Measurements from ENCODE around the gene AKAP13. TPM values are rescaled to one million over a fixed set of nuclear protein-coding genes. Genes with fewer than 3 reads are reported as not detected.

Gene AKAP13
- polyA plus RNA-seq, 1 experiment = 13.6 TPM

GRCh38 chr15:85493260-85493659, 112.9 kb downstream of the AKAP13 start:
- no peak for TF ChIP-seq CTCF (IDR thresholded peaks at IDR 0.05; ENCODE audit: insufficient read depth, low read depth, low read length)
- H3K27me3 ChIP-seq (ENCODE audit: control insufficient read depth, insufficient read depth, low read length) = no peaks in the 10 kb centered on the region
- no peaks in the 10 kb centered on the region for H3K36me3 ChIP-seq (ENCODE audit: control insufficient read depth, insufficient read depth, low read length)
- H3K4me3 ChIP-seq (ENCODE audit: low read depth, low read length) = no peak overlapping the region
- no peak for DNase-seq (ENCODE audit: low read depth)
- ChIA-PET CTCF (interaction anchor here (1.7 to 2.8 kb wide), 2 partner anchors 10 to 12 kb away, joined by 5 to 18 read pairs; no protein-coding TSS in a partner anchor), POLR2A (no interaction called here)

DNA sequence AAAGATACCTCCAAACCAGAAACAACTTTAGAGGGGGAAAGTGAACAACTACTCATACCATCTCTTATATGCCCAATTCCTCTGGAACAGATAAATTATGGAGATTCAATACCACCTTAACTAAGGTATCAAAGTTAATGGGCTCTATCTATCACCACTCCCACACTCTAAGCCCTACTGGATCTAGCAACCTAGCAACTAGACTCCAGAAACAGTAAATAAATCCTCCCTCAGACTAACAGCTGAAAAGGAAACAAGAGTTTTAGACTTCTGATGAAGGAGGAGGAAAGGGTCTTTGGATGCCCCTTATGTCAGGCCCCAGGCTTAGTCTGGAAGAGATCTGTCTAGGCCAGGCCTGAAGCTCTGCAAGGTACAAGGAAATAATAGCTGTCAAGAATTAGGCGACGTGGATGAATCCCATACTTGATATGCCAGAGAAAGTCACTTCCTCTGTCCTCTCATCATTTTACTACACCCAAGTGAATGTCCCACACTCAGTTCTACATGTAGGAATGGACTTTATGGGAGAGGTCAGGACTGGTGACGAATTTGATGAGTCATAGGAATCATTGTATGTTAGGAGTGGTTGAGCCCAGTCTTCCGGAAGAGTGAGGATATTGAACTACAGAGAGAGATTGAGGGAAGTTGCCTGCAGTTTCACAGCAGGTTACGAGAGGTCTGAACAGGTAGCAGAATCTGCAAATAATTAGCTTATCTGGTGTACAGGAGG, 113.8 kb downstream of the AKAP13 start:
- CTCF ChIA-PET = interaction anchor here (0.6 to 2.8 kb wide), 3 partner anchors 11 to 159 kb away, joined by 3 to 18 read pairs (median 5); no protein-coding TSS in a partner anchor
- POLR2A ChIA-PET = no interaction called here
- DNase-seq (ENCODE audit: low read depth) = peak; percentile 48
- no peaks in the 10 kb centered on the region for H3K36me3 ChIP-seq (ENCODE audit: control insufficient read depth, insufficient read depth, low read length)
- no peaks in the 10 kb centered on the region for H3K27me3 ChIP-seq (ENCODE audit: control insufficient read depth, insufficient read depth, low read length)
- no peak for TF ChIP-seq CTCF (IDR thresholded peaks at IDR 0.05; ENCODE audit: insufficient read depth, low read depth, low read length)
- H3K4me3 ChIP-seq (ENCODE audit: low read depth, low read length) = no peak overlapping the region

GRCh38 chr15:85495096-85495495, 114.7 kb downstream of the AKAP13 start:
- Histone ChIP-seq H3K4me3 (ENCODE audit: low read depth, low read length) (no peak overlapping the region), H3K27me3 (ENCODE audit: control insufficient read depth, insufficient read depth, low read length) (no peaks in the 10 kb centered on the region), H3K36me3 (ENCODE audit: control insufficient read depth, insufficient read depth, low read length) (no peaks in the 10 kb centered on the region)
- TF ChIP-seq CTCF (IDR thresholded peaks at IDR 0.05; ENCODE audit: insufficient read depth, low read depth, low read length) = no peak
- POLR2A ChIA-PET = no interaction called here
- no peak for DNase-seq (ENCODE audit: low read depth)
- CTCF ChIA-PET = interaction anchor here (2.8 kb wide), 1 partner anchor 10 kb away, joined by 18 read pairs; no protein-coding TSS in a partner anchor

- no peaks in the 10 kb centered on the region for H3K27me3 ChIP-seq (ENCODE audit: control insufficient read depth, insufficient read depth, low read length)
- no peak for DNase-seq (ENCODE audit: low read depth)
- ChIA-PET CTCF (interaction anchor here (2.8 kb wide), 1 partner anchor 9 kb away, joined by 18 read pairs; no protein-coding TSS in a partner anchor), POLR2A (no interaction called here)
- no peak overlapping the region for H3K4me3 ChIP-seq (ENCODE audit: low read depth, low read length)
- TF ChIP-seq CTCF (IDR thresholded peaks at IDR 0.05; ENCODE audit: insufficient read depth, low read depth, low read length) = no peak
- no peaks in the 10 kb centered on the region for H3K36me3 ChIP-seq (ENCODE audit: control insufficient read depth, insufficient read depth, low read length)
Observed at GRCh38 chr15:85495544-85495943, 115.1 kb downstream of the AKAP13 start.

DNA sequence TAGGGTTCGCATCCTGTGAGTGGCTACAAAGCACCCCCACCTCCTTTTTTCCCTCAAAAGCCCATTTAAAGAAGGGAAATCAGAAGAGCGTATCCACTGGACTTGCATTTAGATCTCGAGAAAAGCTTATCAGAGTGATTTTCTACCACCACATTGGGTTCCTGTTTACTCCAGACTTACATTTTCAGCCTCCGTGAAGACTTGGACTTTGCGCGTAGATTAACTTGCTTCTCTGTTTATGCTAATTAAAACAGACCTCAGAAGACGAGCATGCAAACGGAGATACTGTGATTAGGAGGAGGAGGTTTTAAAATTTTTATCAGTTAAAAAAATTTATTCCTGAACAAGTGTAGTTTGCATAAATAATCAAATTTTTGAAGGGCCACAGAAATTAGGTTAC, 115.7 kb downstream of the AKAP13 start:
- DNase-seq (ENCODE audit: low read depth) = no peak
- POLR2A ChIA-PET = no interaction called here
- H3K4me3 ChIP-seq (ENCODE audit: low read depth, low read length) = no peak overlapping the region

More for the DNA sequence above, 115.7 kb downstream of the AKAP13 start:
- CTCF ChIA-PET = interaction anchor here (0.6 kb wide), 1 partner anchor 9 kb away, joined by 3 read pairs; no protein-coding TSS in a partner anchor
- Histone ChIP-seq H3K36me3 (ENCODE audit: control insufficient read depth, insufficient read depth, low read length) (no peaks in the 10 kb centered on the region), H3K27me3 (ENCODE audit: control insufficient read depth, insufficient read depth, low read length) (no peaks in the 10 kb centered on the region)
- no peak for TF ChIP-seq CTCF (IDR thresholded peaks at IDR 0.05; ENCODE audit: insufficient read depth, low read depth, low read length)

Measured in BJ (cell line).